ENCODE data around the gene CD36. TPM values are rescaled to one million over a fixed set of nuclear protein-coding genes. Genes with fewer than 3 reads are reported as not detected.

Gene CD36
- polyA plus RNA-seq, 3 donors: 131 to 1,338 (median 612) TPM

- H3K27ac ChIP-seq (ENCODE audit: low read depth, low read length): no peak overlapping the region
- 64 to 71% (median 66%) methylated on average over 4 of the region's 4 CpGs for WGBS, 3 donors
Measured at GRCh38 chr7:80724249-80724871, 85.9 kb downstream of the CD36 start.

GRCh38 chr7:80725181-80725611 is 86.8 kb downstream of the CD36 start:
- no peak overlapping the region for H3K27ac ChIP-seq (ENCODE audit: low read depth, low read length)
- 64 to 75% (median 73%) methylated on average over 4 of the region's 4 CpGs for WGBS, 3 donors

Other genes with a start within 250 kb of the CD36 start
- gene GNAT3, start 126.6 kb upstream of the CD36 start, polyA plus RNA-seq: under 1 TPM in 1 of 3 donors, not detected in 2; 0.06 TPM

All from adipose tissue (tissue), 3 donors.